HEK293T (cell line): ENCODE measurements around the gene ESR2.
"Not testable (repeated sequence)": the region's sequence is repeated elsewhere in the genome, so short reads cannot be mapped to it uniquely, and the experiment has no call there.

Experiments used
- CTCF ChIA-PET: fragments of 350-600 bp; formaldehyde crosslinking; extraction: SDS; loops from one replicate; lab custom pipeline; 2021; ENCODE audit warnings: antibody characterized with exemption, inconsistent platforms; lab: Yijun Ruan, JAX
- POLR2A ChIA-PET: fragments of 350-600 bp; formaldehyde crosslinking; extraction: SDS; loops from one replicate; lab custom pipeline; 2020; ENCODE audit warnings: antibody characterized with exemption, inconsistent platforms; lab: Yijun Ruan, JAX
- DNase-seq: peaks from one replicate; pipeline ENCODE4 v3.0.0; 2012; ENCODE audit warnings: mixed read lengths; ENCODE audit errors: extremely low spot score
- ARNT ChIP-seq: fragments of 450-650 bp; IDR thresholded peaks from 2 replicates; pipeline ENCODE4 v1.6.1; 2017; ENCODE audit warnings: mild to moderate bottlenecking
- BHLHE40 ChIP-seq: fragments of 450-650 bp; IDR thresholded peaks from 2 replicates; pipeline ENCODE4 v1.6.1; 2016; ENCODE audit warnings: mild to moderate bottlenecking, moderate library complexity, borderline replicate concordance
- CTBP1 ChIP-seq: fragments of 450-650 bp; IDR thresholded peaks from 2 replicates; pipeline ENCODE4 v1.6.1; 2016; ENCODE audit warnings: borderline replicate concordance
- ELF4 ChIP-seq: fragments of 450-650 bp; IDR thresholded peaks from 2 replicates; pipeline ENCODE4 v1.6.1; 2017; ENCODE audit warnings: antibody characterized with exemption
- FOXA1 ChIP-seq: fragments of 450-650 bp; IDR thresholded peaks from 2 replicates; pipeline ENCODE4 v1.6.1; 2016; ENCODE audit warnings: mild to moderate bottlenecking
- FOXK2 ChIP-seq: fragments of 450-650 bp; IDR thresholded peaks from 2 replicates; pipeline ENCODE4 v1.6.1; 2016; ENCODE audit warnings: mild to moderate bottlenecking
- FOXM1 ChIP-seq: fragments of 450-650 bp; IDR thresholded peaks from 2 replicates; pipeline ENCODE4 v1.6.1; 2017; ENCODE audit warnings: mild to moderate bottlenecking, borderline replicate concordance
- HDGF ChIP-seq: fragments of 450-650 bp; IDR thresholded peaks from 2 replicates; pipeline ENCODE4 v1.6.1; 2017; ENCODE audit warnings: antibody characterized with exemption, borderline replicate concordance
- LEF1 ChIP-seq: fragments of 450-650 bp; IDR thresholded peaks from 2 replicates; pipeline ENCODE4 v1.6.1; 2017; ENCODE audit warnings: mild to moderate bottlenecking, borderline replicate concordance
- NFRKB ChIP-seq: fragments of 450-650 bp; IDR thresholded peaks from 2 replicates; pipeline ENCODE4 v1.6.1; 2016; ENCODE audit warnings: mild to moderate bottlenecking, moderate library complexity
- PKNOX1 ChIP-seq: fragments of 450-650 bp; IDR thresholded peaks from 2 replicates; pipeline ENCODE4 v1.6.1; 2016
- SP1 ChIP-seq: fragments of 450-650 bp; IDR thresholded peaks from 2 replicates; pipeline ENCODE4 v1.6.1; 2017
- SUZ12 ChIP-seq: fragments of 450-650 bp; IDR thresholded peaks from 2 replicates; pipeline ENCODE4 v1.6.1; 2016; ENCODE audit warnings: mild to moderate bottlenecking
- TARDBP ChIP-seq: fragments of 450-650 bp; IDR thresholded peaks from 2 replicates; pipeline ENCODE4 v1.6.1; 2016
- ZNF384 ChIP-seq: fragments of 450-650 bp; IDR thresholded peaks from 2 replicates; pipeline ENCODE4 v1.6.1; 2016

ESR2 gene

GRCh38 chr14:64045091-64045490 lies 249.1 kb downstream of the ESR2 start:
- no peak for DNase-seq
- TF ChIP-seq TARDBP (no peak), NFRKB (no peak), SP1 (no peak), ZNF384 (no peak), LEF1 (no peak), BHLHE40 (no peak)
- ChIA-PET POLR2A (no interaction called here), CTCF (no interaction called here)

GRCh38 chr14:64043296-64043695 lies 250.9 kb downstream of the ESR2 start:
- CTCF ChIA-PET, result interaction anchor here (1.3 kb wide), 1 partner anchor 17 kb away, joined by 4 read pairs; no protein-coding TSS in a partner anchor
- POLR2A ChIA-PET, DNase-seq: not testable (repeated sequence)

GRCh38 chr14:64040044-64040443 lies 254.1 kb downstream of the ESR2 start:
- ChIA-PET POLR2A (no interaction called here), CTCF (no interaction called here)
- TF ChIP-seq BHLHE40 (no peak), CTBP1 (no peak), SUZ12 (no peak), LEF1 (no peak), PKNOX1 (no peak), FOXK2 (no peak), ARNT (no peak), HDGF (no peak), ELF4 (no peak), FOXM1 (no peak), ZNF384 (no peak), SP1 (no peak)
- no peak for DNase-seq

GRCh38 chr14:64038841-64039542 lies 255.2 kb downstream of the ESR2 start:
- CTCF ChIA-PET, result no interaction called here
- POLR2A ChIA-PET, result no interaction called here
- TF ChIP-seq CTBP1, result no peak
- DNase-seq, result no peak

- CTCF ChIA-PET, POLR2A ChIA-PET, DNase-seq: not testable (repeated sequence)
Observed at GRCh38 chr14:64037869-64038745, 256.1 kb downstream of the ESR2 start.

- ChIA-PET CTCF (no interaction called here), POLR2A (no interaction called here)
- TF ChIP-seq TARDBP, result no peak
- TF ChIP-seq NFRKB, result no peak
- TF ChIP-seq SP1, result no peak
- no peak for TF ChIP-seq SUZ12
- no peak for TF ChIP-seq ZNF384
- TF ChIP-seq FOXK2, result no peak
- TF ChIP-seq ELF4, result no peak
- no peak for TF ChIP-seq ARNT
- no peak for TF ChIP-seq FOXA1
- TF ChIP-seq HDGF, result no peak
- no peak for TF ChIP-seq LEF1
- no peak for TF ChIP-seq FOXM1
- no peak for TF ChIP-seq CTBP1
- TF ChIP-seq BHLHE40, result no peak
- no peak for DNase-seq
Observed at GRCh38 chr14:64035143-64035542, 259.0 kb downstream of the ESR2 start.
